Kidney (tissue), 14 donors: ENCODE data around the gene PRAMEF1. TPM values are rescaled to one million over a fixed set of nuclear protein-coding genes. Genes with fewer than 3 reads are reported as not detected.

Experiments
- DNase-seq, 5 donors: peaks; one replicate each; pipeline ENCODE4 v3.0.0-alpha.2; 2013 to 2020
- FAIRE-seq: peaks from 2 replicates; lab custom pipeline; 2012; peaks lifted over from hg19 to GRCh38; lab: Jason Lieb, UNC
- H3K27ac ChIP-seq, 2 donors: one replicate each; pipeline ENCODE4 v1.7.0; 2013; ENCODE audit warnings: low read depth in 2 of 2, low read length in 2 of 2, inconsistent platforms in 1 of 2
- H3K27me3 ChIP-seq: one replicate; pipeline ENCODE4 v1.7.1; 2013; ENCODE audit warnings: low read length, inconsistent platforms; ENCODE audit not compliant: control insufficient read depth, insufficient read depth
- H3K36me3 ChIP-seq, 3 donors: one replicate each; pipeline versions ENCODE4 v1.7.0 to v1.7.1; 2013; ENCODE audit warnings: low read length in 3 of 3, control low read depth in 1 of 3, inconsistent platforms in 1 of 3; ENCODE audit not compliant: insufficient read depth in 3 of 3, control insufficient read depth in 2 of 3
- H3K4me1 ChIP-seq, 3 donors: one replicate each; pipeline versions ENCODE4 v1.7.0 to v1.7.1; 2013; ENCODE audit warnings: low read length in 3 of 3, inconsistent platforms in 1 of 3, low read depth in 1 of 3; ENCODE audit not compliant: control insufficient read depth in 2 of 3, insufficient read depth in 2 of 3
- H3K4me3 ChIP-seq, 3 donors: one replicate each; pipeline versions ENCODE4 v1.7.0 to v1.8.1; 2013; ENCODE audit warnings: low read length in 3 of 3, control low read depth in 1 of 3, inconsistent platforms in 1 of 3
- H3K9ac ChIP-seq, 3 donors: one replicate each; pipeline versions ENCODE4 v1.7.0 to v1.7.1; 2013; ENCODE audit warnings: low read length in 3 of 3, control low read depth in 1 of 3, inconsistent platforms in 1 of 3
- H3K9me3 ChIP-seq, 3 donors: one replicate each; pipeline versions ENCODE4 v1.7.0 to v1.7.1; 2013; ENCODE audit warnings: low read length in 3 of 3, control low read depth in 1 of 3, inconsistent platforms in 1 of 3; ENCODE audit not compliant: control insufficient read depth in 2 of 3, insufficient read depth in 1 of 3
- CTCF ChIP-seq: IDR thresholded peaks from 3 replicates; pipeline ENCODE4 v1.5.1; 2012; ENCODE audit warnings: mild to moderate bottlenecking, moderate library complexity, borderline replicate concordance; ENCODE audit not compliant: insufficient read depth; ENCODE audit errors: extremely low read depth
- intact Hi-C: fragments of 100-400 bp; cut with DNase I; formaldehyde crosslinking; loops from one replicate; pipeline ENCODE4 v1.11.1; 2022
- polyA plus RNA-seq: library from polyadenylated mRNA; stranded (reverse); fragments of 350-450 nt; fragmentation: Illumina TruSeq; extraction: RNeasy Lipid Tissue Mini Kit (QIAGEN cat#74804); gene quantifications from one replicate; pipeline ENCODE4 v1.2.3, GENCODE V29; 2014; ENCODE audit warnings: low read depth, low replicate concordance; ENCODE audit not compliant: insufficient read depth
- total RNA-seq: library from RNA; stranded (reverse); fragmentation: NEBNext Ultra II Directional; extraction: Animal tissue kit (Norgen Biotek cat#: 25700); gene quantifications from one replicate; pipeline ENCODE4 v1.2.1, GENCODE V29; 2021
- donor health status: control.
- donor health status: control.
- donor health status: control.
- donor health status: control.
- donor health status: control.
- donor health status: DM: yes; HTN: yes; CAD: no.
- donor health status: Normal renal cell carcinoma (clear cell type).

Gene PRAMEF1
- total and polyA plus RNA-seq, 2 donors from 2014 or later = not detected

- H3K4me1 ChIP-seq = no peaks in the 10 kb centered on the region
- TF ChIP-seq CTCF = no peak
- intact Hi-C loops = no loop called here
- no peak overlapping the region for H3K4me3 ChIP-seq
- no peak for FAIRE-seq
- no peak overlapping the region for H3K27ac ChIP-seq
- no peak overlapping the region for H3K9ac ChIP-seq
- no peak for DNase-seq
- H3K27me3 ChIP-seq = no peaks in the 10 kb centered on the region
- no peaks in the 10 kb centered on the region for H3K9me3 ChIP-seq
- H3K36me3 ChIP-seq = no peaks in the 10 kb centered on the region
Observed at GRCh38 chr1:12756768-12757413, 34.3 kb upstream of the PRAMEF1 start.

GRCh38 chr1:12757836-12758235, 33.4 kb upstream of the PRAMEF1 start:
- Histone ChIP-seq H3K4me3 (no peak overlapping the region), H3K27me3 (no peaks in the 10 kb centered on the region), H3K9ac (no peak overlapping the region), H3K9me3 (no peaks in the 10 kb centered on the region), H3K27ac (no peak overlapping the region), H3K4me1 (no peaks in the 10 kb centered on the region), H3K36me3 (no peaks in the 10 kb centered on the region)
- DNase-seq (no peak), FAIRE-seq (no peak)
- intact Hi-C loops = no loop called here
- TF ChIP-seq CTCF = no peak

DNA sequence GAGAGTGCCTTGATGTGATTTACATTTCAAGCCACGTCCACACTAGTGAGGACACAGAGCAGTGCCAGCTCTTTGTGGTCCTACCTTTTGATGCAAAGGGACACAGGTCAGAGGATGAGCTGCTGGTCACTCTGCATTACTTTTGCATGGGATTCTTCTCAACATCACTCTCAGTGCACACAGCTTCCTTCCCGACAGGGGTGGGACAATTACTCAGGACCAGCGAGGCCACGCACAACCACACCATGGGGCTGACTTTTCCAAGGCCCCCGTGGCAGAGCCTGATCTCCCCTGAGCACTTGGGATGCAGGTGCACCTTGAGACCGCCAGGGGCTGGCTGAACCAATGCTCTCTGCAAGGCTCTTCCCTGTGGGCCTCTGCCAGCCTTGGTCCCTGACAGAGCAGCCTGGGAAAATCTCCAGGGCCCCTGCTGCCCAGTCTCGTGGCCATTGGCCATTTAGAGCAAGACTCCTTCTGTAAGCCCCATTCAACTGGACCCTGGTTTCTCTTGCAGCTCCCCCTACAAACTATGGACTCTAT, 30.9 kb upstream of the PRAMEF1 start:
- H3K4me3 ChIP-seq = no peak overlapping the region
- H3K9me3 ChIP-seq = no peaks in the 10 kb centered on the region
- H3K36me3 ChIP-seq = no peaks in the 10 kb centered on the region
- no peak overlapping the region for H3K9ac ChIP-seq
- TF ChIP-seq CTCF = no peak
- no peak overlapping the region for H3K27ac ChIP-seq
- FAIRE-seq = no peak
- no peaks in the 10 kb centered on the region for H3K27me3 ChIP-seq
- no peaks in the 10 kb centered on the region for H3K4me1 ChIP-seq
- intact Hi-C loops = no loop called here
- no peak for DNase-seq
